Testis (tissue), 2 donors: ENCODE data around the gene WDR47.

ENCODE experiments used
- CTCF ChIP-seq, 3 experiments: fragments of 450-650 bp in 2 of 3; fragments of 200-600 bp in 1 of 3; sonication (generic) in 1 of 3; IDR thresholded peaks; one replicate each; pipeline ENCODE4 v1.5.1; 2016 to 2019; ENCODE audit warnings: antibody characterized with exemption in 3 of 3, mild to moderate bottlenecking in 2 of 3, moderate library complexity in 1 of 3
- POLR2A ChIP-seq: fragments of 450-650 bp; IDR thresholded peaks from one replicate; pipeline ENCODE4 v1.6.1; 2017; ENCODE audit warnings: antibody characterized with exemption, mild to moderate bottlenecking, moderate library complexity

GRCh38 chr1:109090196-109091077 lies 48.5 kb upstream of the WDR47 start, which contains the start of gene TMEM167B:
- TF ChIP-seq CTCF (IDR thresholded peaks at IDR 0.05), result no peak
- no peak for TF ChIP-seq POLR2A
